Ovary (tissue), 9 donors: ENCODE data around the gene LRP11. TPM values are rescaled to one million over a fixed set of nuclear protein-coding genes. Genes with fewer than 3 reads are reported as not detected.
"Not testable (repeated sequence)": the region's sequence is repeated elsewhere in the genome, so short reads cannot be mapped to it uniquely, and the experiment has no call there.

ENCODE experiments used
- DNase-seq, 5 donors: peaks; one replicate each; pipeline ENCODE4 v3.0.0-alpha.2; 2019 to 2020
- H3K27ac ChIP-seq, 2 donors: fragments of 200-600 bp; one replicate each; pipeline versions ENCODE4 v1.5.1 to v1.8.0; 2019 to 2022
- H3K27me3 ChIP-seq: fragments of 200-600 bp; one replicate; pipeline ENCODE4 v1.8.0; 2022
- H3K36me3 ChIP-seq: fragments of 200-600 bp; sonication (generic); one replicate; pipeline ENCODE4 v1.5.1; 2019
- H3K4me1 ChIP-seq: one replicate; pipeline ENCODE4 v1.8.1; 2013; ENCODE audit warnings: mild to moderate bottlenecking, moderate library complexity; ENCODE audit not compliant: insufficient read depth
- H3K4me3 ChIP-seq: fragments of 200-600 bp; sonication (generic); one replicate; pipeline ENCODE4 v1.5.1; 2017
- H3K9me3 ChIP-seq, 2 donors: fragments of 200-600 bp in 1 of 2; sonication (generic) in 1 of 2; one replicate each; pipeline versions ENCODE4 v1.5.1 to v1.8.1; 2013 to 2019; ENCODE audit warnings: mild to moderate bottlenecking in 1 of 2, moderate library complexity in 1 of 2
- EP300 ChIP-seq: sonication (generic); formaldehyde crosslinking; IDR thresholded peaks from one replicate; pipeline ENCODE4 v1.6.1; 2017; ENCODE audit warnings: antibody characterized with exemption
- POLR2A ChIP-seq: fragments of 450-650 bp; IDR thresholded peaks from one replicate; pipeline ENCODE4 v1.6.1; 2017; ENCODE audit warnings: antibody characterized with exemption, mild to moderate bottlenecking, moderate library complexity
- WGBS, 3 donors: extraction: QIAGEN DNeasy Blood & Tissue Kit in 1 of 3; methylation state at CpG; one replicate each; pipeline versions ENCODE4 v1.1.5 to v1.1.7; 2013 to 2017; 5-methylcytosine and 5-hydroxymethylcytosine counted together
- intact Hi-C, 4 donors: fragments of 100-400 bp; cut with DNase I; formaldehyde crosslinking; loops; one replicate each; pipeline versions ENCODE4 v1.11.0 to v1.15.1; 2022 to 2023
- polyA plus RNA-seq, 2 donors: library from polyadenylated mRNA; stranded (reverse); fragments of 200-250 nt in 1 of 2; fragments of 350-450 nt in 1 of 2; fragmentation: Illumina TruSeq in 1 of 2; extraction: RNeasy Lipid Tissue Mini Kit (QIAGEN cat#74804) in 1 of 2; gene quantifications; one replicate each; pipeline ENCODE4 v1.2.3, GENCODE V29; 2013 to 2014
- total RNA-seq, 7 donors: library from RNA; depleted of rRNA in 2 of 7; stranded (reverse); fragments of >200 nt in 2 of 7; fragmentation: NEBNext Ultra II Directional in 3 of 7; extraction: Animal tissue kit (Norgen Biotek cat#: 25700) in 3 of 7; gene quantifications; one replicate each; pipeline versions ENCODE4 v1.1.0 to v1.2.4, GENCODE V29; 2016 to 2023
- TF ChIP-seq, protein P1 (sequence below), 3 donors: fragments of 450-650 bp in 2 of 3; fragments of 200-600 bp in 1 of 3; IDR thresholded peaks; one replicate each; pipeline versions ENCODE4 v1.5.1 to v1.8.0; 2016 to 2022; ENCODE audit warnings: antibody characterized with exemption in 3 of 3, mild to moderate bottlenecking in 1 of 3
- donor health status: DM: no; HTN: no; CAD: no; lungs with moderate emphysema.
- donor health status: DM: no; HTN: no; CAD: no.
- donor health status: Bipolar disorder and iron deficiency.
- donor health status: DM: yes; HTN: yes; CAD: no.
- donor health status: DM: no; HTN: no; CAD: no.
- donor health status: DM: yes; HTN: yes; CAD: no.

The LRP11 gene
- total and polyA plus RNA-seq, 9 donors: 21.8 to 48.2 (median 37.5) TPM

GRCh38 chr6:149852180-149852579 lies 12.0 kb downstream of the LRP11 start:
- H3K27ac ChIP-seq: no peak overlapping the region
- intact Hi-C loops: no loop called here
- H3K27me3 ChIP-seq: no peaks in the 10 kb centered on the region
- H3K9me3 ChIP-seq: no peaks in the 10 kb centered on the region
- H3K4me3 ChIP-seq: no peak overlapping the region
- no peaks in the 10 kb centered on the region for H3K36me3 ChIP-seq
- DNase-seq: no peak
- H3K4me1 ChIP-seq: no peaks in the 10 kb centered on the region
- TF ChIP-seq EP300: no peak
- TF ChIP-seq, protein P1, sequence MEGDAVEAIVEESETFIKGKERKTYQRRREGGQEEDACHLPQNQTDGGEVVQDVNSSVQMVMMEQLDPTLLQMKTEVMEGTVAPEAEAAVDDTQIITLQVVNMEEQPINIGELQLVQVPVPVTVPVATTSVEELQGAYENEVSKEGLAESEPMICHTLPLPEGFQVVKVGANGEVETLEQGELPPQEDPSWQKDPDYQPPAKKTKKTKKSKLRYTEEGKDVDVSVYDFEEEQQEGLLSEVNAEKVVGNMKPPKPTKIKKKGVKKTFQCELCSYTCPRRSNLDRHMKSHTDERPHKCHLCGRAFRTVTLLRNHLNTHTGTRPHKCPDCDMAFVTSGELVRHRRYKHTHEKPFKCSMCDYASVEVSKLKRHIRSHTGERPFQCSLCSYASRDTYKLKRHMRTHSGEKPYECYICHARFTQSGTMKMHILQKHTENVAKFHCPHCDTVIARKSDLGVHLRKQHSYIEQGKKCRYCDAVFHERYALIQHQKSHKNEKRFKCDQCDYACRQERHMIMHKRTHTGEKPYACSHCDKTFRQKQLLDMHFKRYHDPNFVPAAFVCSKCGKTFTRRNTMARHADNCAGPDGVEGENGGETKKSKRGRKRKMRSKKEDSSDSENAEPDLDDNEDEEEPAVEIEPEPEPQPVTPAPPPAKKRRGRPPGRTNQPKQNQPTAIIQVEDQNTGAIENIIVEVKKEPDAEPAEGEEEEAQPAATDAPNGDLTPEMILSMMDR (IDR thresholded peaks at IDR 0.05): no peak
- no peak for TF ChIP-seq POLR2A
- 82 to 87% (median 86%) methylated on average over 6 of the region's 6 CpGs for WGBS, 3 donors

DNA sequence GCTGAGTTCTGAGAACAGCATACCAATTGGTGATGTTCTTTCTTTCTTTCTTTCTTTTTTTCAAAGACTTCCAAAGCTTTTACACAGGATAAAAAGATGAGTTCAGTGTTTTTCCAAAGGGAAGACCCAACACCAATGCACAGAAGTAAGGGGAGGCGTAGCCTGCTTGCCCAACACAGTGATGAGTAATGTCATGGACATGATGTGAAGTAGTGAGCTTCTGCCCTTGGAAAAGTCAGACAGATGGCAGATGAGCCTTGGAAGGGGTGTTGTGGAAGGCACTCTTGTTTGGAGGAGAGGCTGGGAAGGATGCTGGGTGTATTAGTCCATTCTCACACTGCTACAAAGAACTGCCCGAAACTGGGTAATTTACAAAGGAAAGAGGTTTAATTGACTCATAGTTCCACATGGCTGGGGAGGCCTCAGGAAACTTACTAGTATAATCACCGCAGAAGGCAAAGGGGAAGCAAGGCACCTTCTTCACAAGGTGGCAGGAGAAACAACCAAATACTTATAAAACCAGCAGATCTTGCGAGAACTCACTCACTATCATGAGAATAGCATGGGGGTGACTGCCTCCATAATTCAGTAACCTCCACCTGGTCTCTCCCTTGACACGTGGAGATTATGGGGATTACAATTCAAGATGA lies 12.6 kb downstream of the LRP11 start:
- no peaks in the 10 kb centered on the region for H3K4me1 ChIP-seq
- 91 to 98% (median 93%) methylated on average over 5 of the region's 5 CpGs for WGBS, 3 donors
- DNase-seq: no peak
- H3K36me3 ChIP-seq: no peaks in the 10 kb centered on the region
- no peaks in the 10 kb centered on the region for H3K9me3 ChIP-seq
- intact Hi-C loops: no loop called here
- TF ChIP-seq POLR2A (no peak), EP300 (no peak)
- TF ChIP-seq, protein P1 (IDR thresholded peaks at IDR 0.05): no peak
- H3K4me3 ChIP-seq: no peak overlapping the region
- no peak overlapping the region for H3K27ac ChIP-seq
- H3K27me3 ChIP-seq: no peaks in the 10 kb centered on the region

GRCh38 chr6:149848343-149848742 lies 15.8 kb downstream of the LRP11 start:
- H3K27ac ChIP-seq, H3K4me1 ChIP-seq, H3K9me3 ChIP-seq, H3K36me3 ChIP-seq, intact Hi-C loops, H3K27me3 ChIP-seq, DNase-seq, H3K4me3 ChIP-seq: not testable (repeated sequence)
- WGBS, 3 donors: 70 to 83% (median 70%) methylated on average over 4 of the region's 4 CpGs

DNA sequence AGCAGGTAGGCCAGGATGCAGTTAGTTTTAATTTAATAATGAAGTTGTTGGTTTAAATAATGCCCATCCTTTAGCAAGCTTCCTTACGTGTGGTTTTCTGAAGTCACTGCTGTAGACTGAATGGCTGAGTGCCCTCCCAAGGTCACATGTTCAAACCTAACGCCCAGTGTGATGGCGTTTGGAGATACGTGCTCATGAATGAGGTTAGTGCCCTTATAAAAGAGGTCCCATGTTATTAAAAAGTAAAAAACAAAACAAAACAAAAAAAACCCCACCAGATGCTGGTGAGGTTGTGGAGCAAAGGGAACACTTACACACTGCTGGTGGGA lies 16.3 kb downstream of the LRP11 start:
- H3K27ac ChIP-seq: no peak overlapping the region
- intact Hi-C loops: no loop called here

DNA sequence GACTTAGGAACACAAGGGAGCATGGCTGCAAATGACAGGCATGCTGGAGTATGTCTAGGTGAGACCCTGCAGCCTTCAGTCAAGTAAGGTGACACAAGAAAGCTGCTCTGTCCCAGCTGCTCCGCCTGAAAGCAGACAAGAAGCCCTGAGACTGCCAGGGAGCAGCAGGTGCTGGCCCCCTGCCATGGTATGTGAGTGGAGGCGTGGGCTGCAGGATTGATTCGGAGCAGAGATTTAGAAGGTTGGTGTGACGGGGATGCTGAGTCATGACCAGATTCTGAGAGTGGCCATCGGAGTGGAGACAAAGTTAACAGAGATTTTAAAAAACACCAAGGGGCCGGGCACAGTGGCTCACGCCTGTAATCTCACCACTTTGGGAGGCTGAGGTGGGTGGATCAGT lies 17.8 kb downstream of the LRP11 start:
- Histone ChIP-seq H3K27me3 (no peaks in the 10 kb centered on the region), H3K36me3 (no peaks in the 10 kb centered on the region), H3K9me3 (no peaks in the 10 kb centered on the region), H3K4me1 (no peaks in the 10 kb centered on the region), H3K4me3 (no peak overlapping the region), H3K27ac (no peak overlapping the region)
- intact Hi-C loops: no loop called here
- 76 to 80% (median 79%) methylated on average over 7 of the region's 7 CpGs for WGBS, 3 donors
- TF ChIP-seq POLR2A (no peak), EP300 (no peak)
- TF ChIP-seq, protein P1 (IDR thresholded peaks at IDR 0.05): no peak
- DNase-seq: no peak

More for the DNA sequence above, 16.3 kb downstream of the LRP11 start:
- TF ChIP-seq, protein P1 (IDR thresholded peaks at IDR 0.05): no peak
- no peak overlapping the region for H3K4me3 ChIP-seq
- H3K4me1 ChIP-seq: no peaks in the 10 kb centered on the region
- H3K27me3 ChIP-seq: no peaks in the 10 kb centered on the region
- 84 to 91% (median 87%) methylated on average over 4 of the region's 4 CpGs for WGBS, 3 donors
- no peak for DNase-seq
- H3K36me3 ChIP-seq: no peaks in the 10 kb centered on the region
- no peaks in the 10 kb centered on the region for H3K9me3 ChIP-seq
